Upper lobe of right lung (tissue), 1 donor: ENCODE measurements around the gene CLCN7. TPM values are rescaled to one million over a fixed set of nuclear protein-coding genes. Genes with fewer than 3 reads are reported as not detected.

Experiments used
- ATAC-seq: fragments of 200-7000 bp; cut with Tn5 transposase; one replicate; pipeline ENCODE4 v1.9.1; 2020; ENCODE audit warnings: mild to moderate bottlenecking, moderate library complexity
- DNase-seq: peaks from one replicate; pipeline ENCODE4 v3.0.0-alpha.2; 2020
- H3K27ac ChIP-seq: fragments of 200-600 bp; one replicate; pipeline ENCODE4 v1.8.0; 2022
- H3K27me3 ChIP-seq: fragments of 200-600 bp; one replicate; pipeline ENCODE4 v1.8.0; 2022; ENCODE audit warnings: mild to moderate bottlenecking
- H3K36me3 ChIP-seq: fragments of 200-600 bp; one replicate; pipeline ENCODE4 v1.8.0; 2022
- H3K4me1 ChIP-seq: fragments of 200-600 bp; one replicate; pipeline ENCODE4 v1.8.0; 2022
- H3K4me3 ChIP-seq: fragments of 200-600 bp; one replicate; pipeline ENCODE4 v1.8.0; 2022; ENCODE audit warnings: mild to moderate bottlenecking
- H3K9me3 ChIP-seq: fragments of 200-600 bp; one replicate; pipeline ENCODE4 v1.8.0; 2022
- intact Hi-C: fragments of 100-400 bp; cut with DNase I; formaldehyde crosslinking; loops from one replicate; pipeline ENCODE4 v1.11.0; 2022
- total RNA-seq: library from RNA; stranded (reverse); fragmentation: NEBNext Ultra II Directional; extraction: Animal tissue kit (Norgen Biotek cat#: 25700); gene quantifications from one replicate; pipeline ENCODE4 v1.2.1, GENCODE V29; 2021
- TF ChIP-seq, protein P1 (sequence below): fragments of 200-600 bp; IDR thresholded peaks from one replicate; pipeline ENCODE4 v1.8.0; 2022; ENCODE audit warnings: antibody characterized with exemption
- donor health status: DM: no; HTN: yes; CAD: no; lungs with severe emphysema.

CLCN7 gene
- total RNA-seq, 1 donor from 2014 or later: 138 TPM

DNA sequence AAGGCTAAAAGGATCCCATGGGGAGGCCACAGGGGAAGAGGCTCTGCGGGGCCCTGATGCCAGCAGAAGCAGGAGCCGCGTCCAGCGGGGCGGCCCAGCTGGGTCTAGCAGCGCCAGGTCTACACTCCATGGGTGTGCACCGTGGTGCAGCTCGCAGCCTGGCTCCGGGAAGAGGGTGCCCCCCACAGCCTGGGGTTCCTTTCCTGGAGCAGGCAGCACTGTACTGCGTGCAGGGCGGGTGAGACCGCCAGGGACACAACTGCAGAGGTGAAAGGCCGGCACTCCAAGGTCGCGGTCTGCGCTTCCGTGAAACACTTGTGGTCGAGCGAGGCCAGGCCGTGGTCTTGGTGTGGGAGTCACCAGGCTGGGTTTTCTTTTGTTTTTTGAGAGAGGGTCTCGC lies 24.0 kb downstream of the CLCN7 start:
- no peak for ATAC-seq
- H3K36me3 ChIP-seq: peaks cover 77% of the 10 kb centered on the region
- no peaks in the 10 kb centered on the region for H3K27me3 ChIP-seq
- no peak overlapping the region for H3K4me3 ChIP-seq
- H3K4me1 ChIP-seq: no peaks in the 10 kb centered on the region
- no peak for DNase-seq
- no peaks in the 10 kb centered on the region for H3K9me3 ChIP-seq
- H3K27ac ChIP-seq: no peak overlapping the region
- intact Hi-C loops: no loop called here
- TF ChIP-seq, protein P1, sequence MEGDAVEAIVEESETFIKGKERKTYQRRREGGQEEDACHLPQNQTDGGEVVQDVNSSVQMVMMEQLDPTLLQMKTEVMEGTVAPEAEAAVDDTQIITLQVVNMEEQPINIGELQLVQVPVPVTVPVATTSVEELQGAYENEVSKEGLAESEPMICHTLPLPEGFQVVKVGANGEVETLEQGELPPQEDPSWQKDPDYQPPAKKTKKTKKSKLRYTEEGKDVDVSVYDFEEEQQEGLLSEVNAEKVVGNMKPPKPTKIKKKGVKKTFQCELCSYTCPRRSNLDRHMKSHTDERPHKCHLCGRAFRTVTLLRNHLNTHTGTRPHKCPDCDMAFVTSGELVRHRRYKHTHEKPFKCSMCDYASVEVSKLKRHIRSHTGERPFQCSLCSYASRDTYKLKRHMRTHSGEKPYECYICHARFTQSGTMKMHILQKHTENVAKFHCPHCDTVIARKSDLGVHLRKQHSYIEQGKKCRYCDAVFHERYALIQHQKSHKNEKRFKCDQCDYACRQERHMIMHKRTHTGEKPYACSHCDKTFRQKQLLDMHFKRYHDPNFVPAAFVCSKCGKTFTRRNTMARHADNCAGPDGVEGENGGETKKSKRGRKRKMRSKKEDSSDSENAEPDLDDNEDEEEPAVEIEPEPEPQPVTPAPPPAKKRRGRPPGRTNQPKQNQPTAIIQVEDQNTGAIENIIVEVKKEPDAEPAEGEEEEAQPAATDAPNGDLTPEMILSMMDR: no peak

DNA sequence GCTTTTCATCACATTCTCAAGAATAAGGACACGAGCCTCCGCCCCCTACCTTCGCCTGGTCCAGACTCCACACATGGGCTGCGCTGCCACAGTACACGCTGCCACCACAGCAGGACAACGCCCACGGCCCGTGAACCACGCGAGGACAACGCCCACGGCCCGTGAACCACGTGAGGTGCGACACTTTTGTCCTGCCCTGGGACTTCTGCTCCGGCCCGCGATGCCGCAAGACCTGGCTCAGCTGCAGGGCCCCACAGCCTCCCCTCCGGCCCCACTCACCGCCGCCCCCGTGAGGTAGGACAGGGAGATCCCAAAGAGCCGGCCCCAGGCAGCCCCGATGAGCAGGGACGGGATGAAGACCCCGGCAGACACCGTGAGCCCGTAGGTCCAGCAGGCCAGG lies 24.6 kb downstream of the CLCN7 start:
- no peak overlapping the region for H3K4me3 ChIP-seq
- H3K27me3 ChIP-seq: no peaks in the 10 kb centered on the region
- peaks cover 74% of the 10 kb centered on the region for H3K36me3 ChIP-seq
- intact Hi-C loops: no loop called here
- TF ChIP-seq, protein P1: no peak
- H3K4me1 ChIP-seq: no peaks in the 10 kb centered on the region
- DNase-seq: no peak
- ATAC-seq: no peak
- H3K27ac ChIP-seq: no peak overlapping the region
- no peaks in the 10 kb centered on the region for H3K9me3 ChIP-seq

DNA sequence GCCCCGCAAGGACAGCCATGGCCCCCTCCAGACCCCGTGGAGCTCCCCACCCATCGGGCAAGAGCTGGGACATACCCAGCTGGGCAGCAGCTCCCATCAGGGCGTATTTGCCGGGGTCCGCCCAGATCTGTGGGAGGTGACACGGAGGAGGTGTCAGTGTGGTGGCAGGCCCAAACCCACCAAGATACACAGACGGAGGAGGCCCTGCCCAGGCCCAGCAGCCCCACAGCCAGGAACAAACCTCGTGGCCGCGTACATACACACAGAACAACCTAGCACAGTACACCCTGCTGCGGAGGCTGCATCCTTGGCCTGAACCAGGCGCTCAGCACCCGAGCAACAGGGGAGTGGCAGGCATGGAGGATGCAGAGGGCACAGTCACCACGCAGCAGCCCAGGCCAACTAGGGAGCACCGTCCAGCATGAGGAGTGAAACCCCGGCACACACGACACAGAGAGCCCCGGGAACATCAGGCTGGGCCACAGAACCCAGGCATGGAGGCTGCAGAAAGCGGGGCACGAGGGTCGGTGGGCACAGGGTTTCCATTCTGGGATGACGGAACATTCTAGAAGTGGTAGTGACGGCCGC lies 25.5 kb downstream of the CLCN7 start:
- Histone ChIP-seq H3K27me3 (no peaks in the 10 kb centered on the region), H3K4me1 (no peaks in the 10 kb centered on the region), H3K4me3 (no peak overlapping the region), H3K9me3 (no peaks in the 10 kb centered on the region), H3K27ac (no peak overlapping the region), H3K36me3 (peaks cover 64% of the 10 kb centered on the region)
- DNase-seq: no peak
- intact Hi-C loops: no loop called here
- TF ChIP-seq, protein P1: no peak
- ATAC-seq: no peak

- Histone ChIP-seq H3K9me3 (no peaks in the 10 kb centered on the region), H3K4me3 (no peak overlapping the region), H3K27me3 (no peaks in the 10 kb centered on the region), H3K4me1 (no peaks in the 10 kb centered on the region), H3K36me3 (peaks cover 58% of the 10 kb centered on the region), H3K27ac (no peak overlapping the region)
- TF ChIP-seq, protein P1: no peak
- no peak for DNase-seq
- intact Hi-C loops: no loop called here
- ATAC-seq: no peak
These were observed 26.2 kb downstream of the CLCN7 start for GRCh38 chr16:1448536-1449116.

DNA sequence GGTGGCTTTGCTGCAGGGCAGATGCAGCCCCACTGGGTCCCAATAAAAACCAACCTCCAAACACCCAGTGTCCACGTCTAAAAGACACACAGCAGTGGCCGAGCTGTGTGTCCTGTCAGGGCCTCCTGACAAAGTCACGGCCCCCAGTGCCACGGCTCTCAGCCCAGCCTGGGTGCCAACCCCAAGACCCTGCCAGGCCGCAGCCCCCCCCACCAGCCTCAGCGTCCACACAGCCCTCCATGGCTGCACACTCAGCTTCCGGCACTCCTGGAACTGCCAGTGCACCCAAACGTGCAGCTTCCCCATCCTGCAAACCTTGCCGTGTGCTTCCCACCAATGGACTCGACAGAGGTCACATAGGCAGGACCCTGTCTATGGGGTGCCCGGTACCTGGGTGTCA lies 26.9 kb downstream of the CLCN7 start:
- Histone ChIP-seq H3K27me3 (no peaks in the 10 kb centered on the region), H3K36me3 (peaks cover 51% of the 10 kb centered on the region), H3K4me3 (no peak overlapping the region), H3K9me3 (no peaks in the 10 kb centered on the region), H3K27ac (no peak overlapping the region), H3K4me1 (no peaks in the 10 kb centered on the region)
- ATAC-seq (no peak), DNase-seq (no peak)
- TF ChIP-seq, protein P1: no peak
- intact Hi-C loops: no loop called here
